Kidney (tissue), 14 donors: ENCODE measurements around the gene RUFY4. TPM values are rescaled to one million over a fixed set of nuclear protein-coding genes. Genes with fewer than 3 reads are reported as not detected.
"Not testable (repeated sequence)": the region's sequence is repeated elsewhere in the genome, so short reads cannot be mapped to it uniquely, and the experiment has no call there.

Experiments
- DNase-seq, 5 donors: peaks; one replicate each; pipeline ENCODE4 v3.0.0-alpha.2; 2013 to 2020
- FAIRE-seq: peaks from 2 replicates; lab custom pipeline; 2012; peaks lifted over from hg19 to GRCh38; lab: Jason Lieb, UNC
- H3K27ac ChIP-seq, 2 donors: one replicate each; pipeline ENCODE4 v1.7.0; 2013; ENCODE audit warnings: low read depth in 2 of 2, low read length in 2 of 2, inconsistent platforms in 1 of 2
- H3K27me3 ChIP-seq: one replicate; pipeline ENCODE4 v1.7.1; 2013; ENCODE audit warnings: low read length, inconsistent platforms; ENCODE audit not compliant: control insufficient read depth, insufficient read depth
- H3K36me3 ChIP-seq, 3 donors: one replicate each; pipeline versions ENCODE4 v1.7.0 to v1.7.1; 2013; ENCODE audit warnings: low read length in 3 of 3, control low read depth in 1 of 3, inconsistent platforms in 1 of 3; ENCODE audit not compliant: insufficient read depth in 3 of 3, control insufficient read depth in 2 of 3
- H3K4me1 ChIP-seq, 3 donors: one replicate each; pipeline versions ENCODE4 v1.7.0 to v1.7.1; 2013; ENCODE audit warnings: low read length in 3 of 3, inconsistent platforms in 1 of 3, low read depth in 1 of 3; ENCODE audit not compliant: control insufficient read depth in 2 of 3, insufficient read depth in 2 of 3
- H3K4me3 ChIP-seq, 3 donors: one replicate each; pipeline versions ENCODE4 v1.7.0 to v1.8.1; 2013; ENCODE audit warnings: low read length in 3 of 3, control low read depth in 1 of 3, inconsistent platforms in 1 of 3
- H3K9ac ChIP-seq, 3 donors: one replicate each; pipeline versions ENCODE4 v1.7.0 to v1.7.1; 2013; ENCODE audit warnings: low read length in 3 of 3, control low read depth in 1 of 3, inconsistent platforms in 1 of 3
- H3K9me3 ChIP-seq, 3 donors: one replicate each; pipeline versions ENCODE4 v1.7.0 to v1.7.1; 2013; ENCODE audit warnings: low read length in 3 of 3, control low read depth in 1 of 3, inconsistent platforms in 1 of 3; ENCODE audit not compliant: control insufficient read depth in 2 of 3, insufficient read depth in 1 of 3
- CTCF ChIP-seq: IDR thresholded peaks from 3 replicates; pipeline ENCODE4 v1.5.1; 2012; ENCODE audit warnings: mild to moderate bottlenecking, moderate library complexity, borderline replicate concordance; ENCODE audit not compliant: insufficient read depth; ENCODE audit errors: extremely low read depth
- intact Hi-C: fragments of 100-400 bp; cut with DNase I; formaldehyde crosslinking; loops from one replicate; pipeline ENCODE4 v1.11.1; 2022
- polyA plus RNA-seq: library from polyadenylated mRNA; stranded (reverse); fragments of 350-450 nt; fragmentation: Illumina TruSeq; extraction: RNeasy Lipid Tissue Mini Kit (QIAGEN cat#74804); gene quantifications from one replicate; pipeline ENCODE4 v1.2.3, GENCODE V29; 2014; ENCODE audit warnings: low read depth, low replicate concordance; ENCODE audit not compliant: insufficient read depth
- total RNA-seq: library from RNA; stranded (reverse); fragmentation: NEBNext Ultra II Directional; extraction: Animal tissue kit (Norgen Biotek cat#: 25700); gene quantifications from one replicate; pipeline ENCODE4 v1.2.1, GENCODE V29; 2021
- donor health status: control.
- donor health status: control.
- donor health status: control.
- donor health status: control.
- donor health status: control.
- donor health status: DM: yes; HTN: yes; CAD: no.
- donor health status: Normal renal cell carcinoma (clear cell type).

Gene RUFY4
- total and polyA plus RNA-seq, 2 donors from 2014 or later: 0.69 TPM; not detected in 1

- no peak overlapping the region for H3K4me3 ChIP-seq
- H3K9ac ChIP-seq: no peak overlapping the region
- no peaks in the 10 kb centered on the region for H3K36me3 ChIP-seq
- no peak for DNase-seq
- no peak for FAIRE-seq
- no peaks in the 10 kb centered on the region for H3K4me1 ChIP-seq
- TF ChIP-seq CTCF: no peak
- H3K27me3 ChIP-seq: no peaks in the 10 kb centered on the region
- no peak overlapping the region for H3K27ac ChIP-seq
- intact Hi-C loops: no loop called here
- no peaks in the 10 kb centered on the region for H3K9me3 ChIP-seq
These were observed 26.8 kb downstream of the RUFY4 start for GRCh38 chr2:218095853-218096252.

DNA sequence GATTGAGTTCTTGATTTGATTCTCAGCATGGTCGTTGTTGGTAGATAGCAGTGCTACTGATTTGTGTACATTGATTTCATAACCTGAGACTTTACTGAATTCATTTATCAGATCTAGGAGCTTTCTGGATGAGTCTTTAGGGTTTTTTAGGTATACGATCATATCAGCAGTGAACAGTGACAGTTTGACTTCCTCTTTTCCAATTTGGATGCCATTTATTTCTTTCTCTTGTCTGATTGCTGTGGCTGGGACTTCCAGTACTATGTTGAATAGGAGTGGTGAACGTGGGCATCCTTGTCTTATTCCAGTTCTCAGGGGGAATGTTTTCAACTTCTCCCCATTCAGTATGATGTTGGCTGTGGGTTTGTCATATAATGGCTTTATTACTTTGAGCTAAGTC, 28.9 kb downstream of the RUFY4 start:
- FAIRE-seq: no peak

DNA sequence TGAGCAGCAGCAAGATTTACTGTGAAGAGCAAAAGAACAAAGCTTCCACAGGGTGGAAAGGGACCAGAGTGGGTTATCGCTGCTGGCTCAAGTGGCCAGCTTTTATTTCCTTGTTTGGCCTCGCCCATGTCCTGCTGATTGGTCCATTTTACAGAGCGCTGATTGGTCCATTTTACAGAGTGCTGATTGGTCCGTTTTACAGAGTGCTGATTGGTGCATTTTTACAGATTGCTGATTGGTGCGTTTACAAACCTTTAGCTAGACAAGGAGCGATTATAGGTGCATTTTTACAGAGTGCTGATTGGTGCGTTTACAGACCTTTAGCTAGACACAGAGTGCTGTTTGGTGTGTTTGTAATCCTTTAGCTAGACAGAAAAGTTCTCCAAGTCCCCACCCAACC, 39.8 kb downstream of the RUFY4 start:
- H3K4me1 ChIP-seq, H3K36me3 ChIP-seq, H3K9me3 ChIP-seq, intact Hi-C loops, H3K27me3 ChIP-seq, H3K27ac ChIP-seq, DNase-seq, FAIRE-seq, H3K9ac ChIP-seq, H3K4me3 ChIP-seq: not testable (repeated sequence)

More for the DNA sequence above, 28.9 kb downstream of the RUFY4 start:
- TF ChIP-seq CTCF: no peak
- intact Hi-C loops: no loop called here
- no peaks in the 10 kb centered on the region for H3K36me3 ChIP-seq
- no peak overlapping the region for H3K9ac ChIP-seq
- no peaks in the 10 kb centered on the region for H3K9me3 ChIP-seq
- H3K4me1 ChIP-seq: no peaks in the 10 kb centered on the region
- no peak for DNase-seq
- no peak overlapping the region for H3K27ac ChIP-seq
- H3K27me3 ChIP-seq: no peaks in the 10 kb centered on the region
- H3K4me3 ChIP-seq: no peak overlapping the region

DNA sequence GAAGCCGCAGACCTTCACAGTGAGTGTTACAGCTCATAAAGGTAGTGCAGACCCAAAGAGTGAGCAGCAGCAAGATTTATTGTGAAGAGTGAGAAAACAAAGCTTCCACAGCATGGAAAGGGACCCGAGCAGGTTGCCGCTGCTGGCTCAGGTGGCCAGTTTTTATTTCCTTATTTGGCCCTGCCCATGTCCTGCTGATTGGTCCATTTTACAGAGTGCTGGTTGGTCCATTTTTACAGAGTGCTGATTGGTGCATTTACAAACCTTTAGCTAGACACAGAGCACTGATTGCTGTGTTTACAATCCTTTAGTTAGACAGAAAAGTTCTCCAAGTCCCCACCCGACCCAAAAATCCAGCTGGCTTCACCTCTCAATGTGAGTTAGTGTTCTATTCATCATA, 52.7 kb downstream of the RUFY4 start:
- FAIRE-seq, H3K4me1 ChIP-seq, DNase-seq, H3K4me3 ChIP-seq, H3K9ac ChIP-seq, H3K27me3 ChIP-seq, H3K9me3 ChIP-seq, intact Hi-C loops, H3K36me3 ChIP-seq, H3K27ac ChIP-seq: not testable (repeated sequence)

GRCh38 chr2:218122286-218122685, 53.2 kb downstream of the RUFY4 start:
- H3K4me1 ChIP-seq, H3K9me3 ChIP-seq, H3K4me3 ChIP-seq, H3K27ac ChIP-seq, DNase-seq, intact Hi-C loops, H3K27me3 ChIP-seq, H3K9ac ChIP-seq, H3K36me3 ChIP-seq, FAIRE-seq: not testable (repeated sequence)
